ENCODE data around the gene QARS1.

DNA sequence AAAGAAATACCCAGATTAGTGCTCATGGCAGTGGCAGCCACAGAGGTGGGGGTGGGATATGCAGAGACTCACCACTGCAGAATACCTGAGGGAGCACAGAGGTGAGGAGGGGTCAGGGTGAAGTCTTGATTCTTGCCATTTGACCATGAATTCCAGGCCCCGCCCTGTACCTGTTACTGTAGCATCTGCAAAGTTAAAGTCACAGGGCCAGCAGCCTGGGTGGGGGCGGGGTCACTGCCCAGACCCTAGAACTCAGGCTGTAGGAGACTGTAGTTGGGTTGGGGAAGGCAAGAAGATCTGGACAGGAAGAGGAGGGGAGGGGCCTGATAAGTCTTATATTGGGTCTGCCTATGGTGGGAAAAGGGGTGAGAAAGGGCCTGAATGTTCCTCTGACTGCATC is 47.1 kb upstream of the QARS1 start:
- TF ChIP-seq CTCF (IDR thresholded peaks at IDR 0.05) (no peak), POLR2A (IDR thresholded peaks at IDR 0.05) (no peak), POLR2AphosphoS5 (IDR thresholded peaks at IDR 0.05) (no peak)

Data from suprapubic skin (tissue), 4 donors.